H1 (cell line): ENCODE measurements around the gene TBC1D20. TPM values are rescaled to one million over a fixed set of nuclear protein-coding genes. Genes with fewer than 3 reads are reported as not detected.

Experiments
- CBX5 ChIP-seq: fragments of 300-800, 300-1000 bp; sonication (generic); IDR thresholded peaks from 2 replicates; pipeline ENCODE4 v1.7.1; 2016; ENCODE audit warnings: antibody characterized with exemption, low read length, low read depth
- CBX8 ChIP-seq: fragments of 300-800, 300-1000 bp; sonication (generic); IDR thresholded peaks from 2 replicates; pipeline ENCODE4 v1.7.1; 2016; ENCODE audit warnings: low read depth, low read length, borderline replicate concordance
- RNF2 ChIP-seq: fragments of 200-900, 300-1000 bp; sonication (generic); IDR thresholded peaks from 2 replicates; pipeline ENCODE4 v1.7.1; 2016; ENCODE audit warnings: borderline replicate concordance, low read depth, mild to moderate bottlenecking, antibody characterized with exemption, low read length; ENCODE audit not compliant: poor library complexity, severe bottlenecking; ENCODE audit errors: missing control alignments
- SIN3A ChIP-seq, 2 experiments: IDR thresholded peaks in 1 of 2; conservative IDR thresholded peaks in 1 of 2; 2 replicates each; pipeline ENCODE4 v1.6.1; 2011 to 2012; ENCODE audit warnings: low read length in 2 of 2, improper control_type of control experiment in 1 of 2, low read depth in 1 of 2, mild to moderate bottlenecking in 1 of 2
- SIRT6 ChIP-seq: IDR thresholded peaks from one replicate; pipeline ENCODE4 v1.7.1; 2012; ENCODE audit warnings: low read length, inconsistent platforms
- TBP ChIP-seq: IDR thresholded peaks from 2 replicates; pipeline ENCODE4 v1.6.1; 2011; ENCODE audit warnings: low read depth, low read length, improper control_type of control experiment
- polyA plus RNA-seq, 7 experiments: library from polyadenylated mRNA; depleted of rRNA in 3 of 7; stranded (reverse) in 5 of 7; unstranded in 2 of 7; fragments of >200 nt in 5 of 7; fragments of 200-250 nt in 2 of 7; gene quantifications; 1 replicate in 5 of 7; 2 replicates in 1 of 7; 4 replicates in 1 of 7; pipeline versions ENCODE4 v1.2.1 to v1.2.3, GENCODE V29; 2011 to 2013; ENCODE audit warnings: missing spikeins in 2 of 7, mixed read lengths in 2 of 7
- total RNA-seq: library from RNA; stranded (reverse); fragmentation: NEBNext Ultra II Directional; extraction: Animal tissue kit (Norgen Biotek cat#: 25700); gene quantifications from 2 replicates; pipeline ENCODE4 v1.2.1, GENCODE V29; 2021
- TF ChIP-seq, protein P1 (sequence below): IDR thresholded peaks from 2 replicates; pipeline ENCODE4 v1.6.1; 2011; ENCODE audit warnings: low read length, improper control_type of control experiment

Gene TBC1D20
- total and polyA plus RNA-seq, 2 of the 8 experiments (the other 6 are each of a cell fraction or from before 2014, with no cell fraction given), result 14.5 to 17.1 TPM

DNA sequence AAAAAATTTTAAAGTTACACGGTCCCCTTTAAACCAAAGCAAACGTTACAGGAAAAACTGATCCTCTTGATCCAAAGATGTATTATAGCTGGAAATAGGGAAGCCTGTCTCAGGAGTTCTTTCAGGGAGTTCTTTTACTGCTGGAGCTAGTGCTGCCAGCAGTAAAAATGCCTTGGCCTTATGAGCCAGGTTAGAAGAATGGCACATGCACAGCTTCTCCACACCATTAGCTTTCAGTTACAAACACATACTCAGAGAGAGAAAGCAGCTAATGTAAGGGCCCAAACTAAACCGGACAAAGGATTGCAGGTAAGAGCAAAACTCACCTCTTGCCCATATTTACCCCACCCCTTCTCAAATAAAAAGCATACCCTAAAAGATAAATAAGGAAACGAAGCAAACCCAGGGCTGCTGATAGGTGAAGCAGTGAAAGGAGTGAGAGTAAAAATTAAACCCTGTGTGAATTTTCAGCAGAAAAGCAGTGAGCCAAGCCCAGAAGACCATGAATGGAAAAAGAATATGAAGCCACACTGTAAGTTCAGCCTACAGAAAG lies 19.0 kb downstream of the TBC1D20 start (continued):
- TF ChIP-seq CBX5, result no peak
- TF ChIP-seq SIN3A (conservative IDR thresholded peaks at IDR 0.05 in 1 of 2, IDR thresholded peaks at IDR 0.05 in 1 of 2; ENCODE audit: low read depth in 1 of 2, low read length in 2 of 2), result no peak
- TF ChIP-seq TBP, result no peak
- no peak for TF ChIP-seq CBX8
- TF ChIP-seq SIRT6, result no peak
- TF ChIP-seq RNF2, result no peak
- TF ChIP-seq, protein P1, sequence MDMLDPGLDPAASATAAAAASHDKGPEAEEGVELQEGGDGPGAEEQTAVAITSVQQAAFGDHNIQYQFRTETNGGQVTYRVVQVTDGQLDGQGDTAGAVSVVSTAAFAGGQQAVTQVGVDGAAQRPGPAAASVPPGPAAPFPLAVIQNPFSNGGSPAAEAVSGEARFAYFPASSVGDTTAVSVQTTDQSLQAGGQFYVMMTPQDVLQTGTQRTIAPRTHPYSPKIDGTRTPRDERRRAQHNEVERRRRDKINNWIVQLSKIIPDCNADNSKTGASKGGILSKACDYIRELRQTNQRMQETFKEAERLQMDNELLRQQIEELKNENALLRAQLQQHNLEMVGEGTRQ, result no peak
